ENCODE measurements around the gene CRYBA4. TPM values are rescaled to one million over a fixed set of nuclear protein-coding genes. Genes with fewer than 3 reads are reported as not detected.

CRYBA4 gene
- total RNA-seq, 4 donors from 2014 or later: not detected

DNA sequence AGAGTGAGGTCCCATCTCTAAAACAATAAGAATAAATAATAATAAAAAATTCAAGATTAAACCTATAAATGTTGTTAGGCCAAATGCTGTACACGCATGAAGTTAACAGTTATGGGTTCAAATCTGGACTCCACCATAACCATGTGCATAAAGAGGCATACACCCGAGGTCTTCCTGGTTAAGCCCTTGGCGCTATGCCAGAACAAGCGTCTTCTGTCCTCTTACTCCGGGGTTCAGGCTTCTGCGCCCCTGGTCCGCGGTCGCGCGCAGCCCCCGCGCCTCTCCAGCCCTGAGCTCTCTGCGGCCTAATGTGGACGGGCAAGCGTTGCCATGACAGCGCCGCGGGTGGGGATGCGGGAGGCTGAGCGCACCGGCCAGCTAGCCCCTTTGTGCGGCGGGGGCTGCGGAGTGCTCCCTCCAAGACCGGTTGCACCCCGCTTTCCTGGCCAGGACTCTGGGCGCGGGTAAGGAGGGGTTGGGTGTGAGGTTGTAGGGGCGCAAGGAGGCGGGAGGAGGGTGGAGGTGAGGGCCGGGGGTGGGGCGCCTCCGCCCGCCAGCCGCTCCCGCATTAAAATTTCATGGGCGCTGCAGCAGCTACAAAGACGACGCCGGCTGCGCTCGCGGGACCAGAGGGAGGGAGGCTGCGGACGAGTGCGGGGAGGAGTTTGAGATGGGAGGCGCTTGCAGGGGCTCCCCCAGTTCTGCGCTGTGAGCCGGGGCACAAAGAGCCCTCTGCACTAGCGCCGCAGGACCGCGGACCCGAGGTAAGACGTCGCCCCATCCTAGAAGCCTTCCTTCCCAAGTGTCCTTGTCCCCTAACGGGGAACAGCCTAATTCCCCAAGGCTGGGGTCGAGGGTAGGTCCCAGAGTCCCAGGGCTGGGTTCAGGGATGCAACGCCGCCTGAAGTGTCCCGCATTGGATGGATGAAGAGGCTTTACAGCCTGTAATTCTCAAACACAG is 35.4 kb downstream of the CRYBA4 start, which contains the start of gene MIAT:
TSS of gene MIAT (plus strand) at position 698 of the 961 bp plus-strand sequence.
- no peak within 1 kb of the TSS for H3K27ac ChIP-seq (replicated peaks in 1 of 4)
- intact Hi-C loops (cut with DNase I): no loop called here
- H3K27me3 ChIP-seq: peaks cover 0 to 84% (median 28%) of the 10 kb centered on the region in 4 donors
- WGBS: 10% methylated on average over 6 of the region's 62 CpGs
- peaks cover 22 to 28% (median 26%) of the 10 kb centered on the region in 4 donors for H3K4me1 ChIP-seq
- no peaks in the 10 kb centered on the region for H3K9me3 ChIP-seq
- no peak for DNase-seq (ENCODE audit: extremely low spot score)
- H3K36me3 ChIP-seq: no peaks in the 10 kb centered on the region
- TF ChIP-seq POLR2A (IDR thresholded peaks at IDR 0.05; ENCODE audit: low read depth) (no peak), POLR2AphosphoS5 (IDR thresholded peaks at IDR 0.05) (no peak), EP300 (IDR thresholded peaks at IDR 0.05) (no peak)
- TF ChIP-seq, protein P1, sequence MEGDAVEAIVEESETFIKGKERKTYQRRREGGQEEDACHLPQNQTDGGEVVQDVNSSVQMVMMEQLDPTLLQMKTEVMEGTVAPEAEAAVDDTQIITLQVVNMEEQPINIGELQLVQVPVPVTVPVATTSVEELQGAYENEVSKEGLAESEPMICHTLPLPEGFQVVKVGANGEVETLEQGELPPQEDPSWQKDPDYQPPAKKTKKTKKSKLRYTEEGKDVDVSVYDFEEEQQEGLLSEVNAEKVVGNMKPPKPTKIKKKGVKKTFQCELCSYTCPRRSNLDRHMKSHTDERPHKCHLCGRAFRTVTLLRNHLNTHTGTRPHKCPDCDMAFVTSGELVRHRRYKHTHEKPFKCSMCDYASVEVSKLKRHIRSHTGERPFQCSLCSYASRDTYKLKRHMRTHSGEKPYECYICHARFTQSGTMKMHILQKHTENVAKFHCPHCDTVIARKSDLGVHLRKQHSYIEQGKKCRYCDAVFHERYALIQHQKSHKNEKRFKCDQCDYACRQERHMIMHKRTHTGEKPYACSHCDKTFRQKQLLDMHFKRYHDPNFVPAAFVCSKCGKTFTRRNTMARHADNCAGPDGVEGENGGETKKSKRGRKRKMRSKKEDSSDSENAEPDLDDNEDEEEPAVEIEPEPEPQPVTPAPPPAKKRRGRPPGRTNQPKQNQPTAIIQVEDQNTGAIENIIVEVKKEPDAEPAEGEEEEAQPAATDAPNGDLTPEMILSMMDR (IDR thresholded peaks at IDR 0.05): no peak
- peak within 1 kb of the TSS; percentile 35 to 51 (median 38) for H3K4me3 ChIP-seq

DNA sequence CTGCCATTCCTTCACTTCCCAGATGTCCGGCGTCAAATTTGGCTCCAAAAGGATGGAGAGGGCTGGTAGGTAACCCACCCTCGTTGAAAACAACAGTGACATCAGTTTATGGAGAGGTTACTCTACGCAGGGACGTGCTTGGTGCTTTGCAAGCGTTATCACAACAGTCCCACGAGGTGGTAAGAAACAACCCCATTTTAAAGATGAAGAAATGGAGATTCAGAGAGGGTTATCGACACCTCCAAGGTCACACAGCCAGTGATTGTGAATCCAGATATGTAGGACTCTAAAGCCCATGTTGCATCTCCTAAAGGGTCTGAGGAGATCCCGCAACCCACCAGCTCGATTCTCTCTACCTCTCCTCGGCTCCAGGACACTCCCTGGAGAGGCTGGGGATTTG is 36.4 kb downstream of the CRYBA4 start:
- 3% methylated on average over 10 of the region's 11 CpGs for WGBS
- no peak for DNase-seq (ENCODE audit: extremely low spot score)
- Histone ChIP-seq H3K27me3 (peaks cover 0 to 90% (median 28%) of the 10 kb centered on the region in 4 donors), H3K27ac (replicated peaks in 1 of 4) (no peak overlapping the region), H3K36me3 (no peaks in the 10 kb centered on the region), H3K9me3 (no peaks in the 10 kb centered on the region), H3K4me1 (peaks cover 22 to 28% (median 26%) of the 10 kb centered on the region in 4 donors), H3K4me3 (peak overlapping the region; percentile 35 to 51 (median 38))
- TF ChIP-seq POLR2A (IDR thresholded peaks at IDR 0.05; ENCODE audit: low read depth) (no peak), EP300 (IDR thresholded peaks at IDR 0.05) (no peak), POLR2AphosphoS5 (IDR thresholded peaks at IDR 0.05) (no peak)
- TF ChIP-seq, protein P1 (IDR thresholded peaks at IDR 0.05): no peak
- intact Hi-C loops (cut with DNase I): no loop called here

DNA sequence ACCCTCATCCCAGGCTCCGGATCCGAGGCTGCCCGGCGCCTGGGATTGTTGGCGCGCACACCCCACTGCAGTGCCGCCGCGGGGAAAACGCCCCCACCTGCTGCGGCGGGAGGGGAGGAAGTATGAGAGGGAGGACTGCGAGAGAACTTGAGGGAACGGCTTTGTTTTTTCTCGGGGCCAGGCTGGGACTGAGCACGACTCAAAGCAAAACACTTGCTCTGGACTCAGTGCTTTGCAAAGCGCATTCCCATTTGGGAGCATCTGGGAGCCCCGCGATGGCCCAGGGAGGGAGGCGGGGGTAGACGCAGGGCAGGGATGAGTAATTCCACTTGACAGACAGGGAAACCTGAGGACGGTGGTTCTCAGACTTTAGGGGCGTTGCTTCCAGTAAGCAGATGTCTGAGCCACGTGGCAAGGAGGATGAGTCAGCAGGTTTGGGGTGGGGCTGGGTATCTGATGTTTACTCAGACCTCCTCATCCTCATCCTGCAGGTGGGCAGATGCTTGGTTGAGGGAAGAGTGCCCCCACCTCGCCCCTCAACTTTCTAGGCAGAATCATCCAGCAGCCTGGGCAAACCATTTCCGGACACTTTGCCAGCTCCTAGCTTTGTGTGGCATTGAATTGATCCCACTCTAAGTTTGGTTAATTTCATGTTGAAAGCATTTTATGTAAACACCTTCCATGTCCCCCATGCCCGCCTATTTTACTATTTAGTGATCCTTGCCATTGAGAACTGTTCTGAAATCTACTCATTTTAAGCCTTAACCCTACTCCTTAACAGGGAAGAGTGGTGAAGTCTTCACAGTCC is 37.1 kb downstream of the CRYBA4 start:
- no peaks in the 10 kb centered on the region for H3K9me3 ChIP-seq
- intact Hi-C loops (cut with DNase I): no loop called here
- no peak overlapping the region for H3K27ac ChIP-seq (replicated peaks in 1 of 4)
- peaks cover 0 to 93% (median 28%) of the 10 kb centered on the region in 4 donors for H3K27me3 ChIP-seq
- 8% methylated on average over 14 of the region's 27 CpGs for WGBS
- no peak for DNase-seq (ENCODE audit: extremely low spot score)
- H3K36me3 ChIP-seq: no peaks in the 10 kb centered on the region
- TF ChIP-seq POLR2AphosphoS5 (IDR thresholded peaks at IDR 0.05) (peak in 1 of 2 donors; percentile 22), EP300 (IDR thresholded peaks at IDR 0.05) (no peak), POLR2A (IDR thresholded peaks at IDR 0.05; ENCODE audit: low read depth) (no peak)
- TF ChIP-seq, protein P1 (IDR thresholded peaks at IDR 0.05): no peak
- H3K4me1 ChIP-seq: peaks cover 22 to 28% (median 26%) of the 10 kb centered on the region in 4 donors
- peak overlapping the region; percentile 35 to 51 (median 38) for H3K4me3 ChIP-seq

DNA sequence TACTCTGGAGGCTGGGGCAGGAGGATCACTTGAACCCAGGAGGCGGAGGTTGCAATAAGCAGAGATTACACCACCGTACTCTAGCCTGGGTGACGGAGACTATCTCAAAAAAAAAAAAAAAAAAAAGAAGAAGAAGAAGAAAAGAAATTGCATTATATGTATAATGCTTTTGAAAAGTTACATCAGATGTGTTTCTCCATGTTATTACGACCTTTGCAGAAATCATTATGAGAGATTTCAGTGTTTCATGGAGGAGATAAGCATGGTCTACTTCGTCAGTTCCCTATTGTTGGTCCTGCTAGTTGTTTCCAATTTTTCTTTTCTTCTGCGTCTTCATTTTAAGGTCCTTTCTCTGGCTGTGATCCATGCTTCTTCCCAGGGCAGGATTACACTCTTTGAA is 38.6 kb downstream of the CRYBA4 start:
- no peaks in the 10 kb centered on the region for H3K36me3 ChIP-seq
- no peak for TF ChIP-seq EP300 (IDR thresholded peaks at IDR 0.05)
- TF ChIP-seq, protein P1 (IDR thresholded peaks at IDR 0.05): no peak
- no peak for TF ChIP-seq POLR2AphosphoS5 (IDR thresholded peaks at IDR 0.05)
- TF ChIP-seq POLR2A (IDR thresholded peaks at IDR 0.05; ENCODE audit: low read depth): no peak
- WGBS: 71% methylated on average over 6 of the region's 6 CpGs
- H3K9me3 ChIP-seq: no peaks in the 10 kb centered on the region
- intact Hi-C loops (cut with DNase I): no loop called here
- peaks cover 0 to 88% (median 28%) of the 10 kb centered on the region in 4 donors for H3K27me3 ChIP-seq
- no peak overlapping the region for H3K27ac ChIP-seq (replicated peaks in 1 of 4)
- no peak overlapping the region for H3K4me3 ChIP-seq
- peaks cover 22 to 30% (median 26%) of the 10 kb centered on the region in 4 donors for H3K4me1 ChIP-seq
- no peak for DNase-seq (ENCODE audit: extremely low spot score)
